Measurements from ENCODE around the gene EPB41L4B.
A peak's percentile ranks its signal among the peaks of the same experiment; 100 is the strongest.
"Not testable (repeated sequence)": the region's sequence is repeated elsewhere in the genome, so short reads cannot be mapped to it uniquely, and the experiment has no call there.

Gene EPB41L4B

DNA sequence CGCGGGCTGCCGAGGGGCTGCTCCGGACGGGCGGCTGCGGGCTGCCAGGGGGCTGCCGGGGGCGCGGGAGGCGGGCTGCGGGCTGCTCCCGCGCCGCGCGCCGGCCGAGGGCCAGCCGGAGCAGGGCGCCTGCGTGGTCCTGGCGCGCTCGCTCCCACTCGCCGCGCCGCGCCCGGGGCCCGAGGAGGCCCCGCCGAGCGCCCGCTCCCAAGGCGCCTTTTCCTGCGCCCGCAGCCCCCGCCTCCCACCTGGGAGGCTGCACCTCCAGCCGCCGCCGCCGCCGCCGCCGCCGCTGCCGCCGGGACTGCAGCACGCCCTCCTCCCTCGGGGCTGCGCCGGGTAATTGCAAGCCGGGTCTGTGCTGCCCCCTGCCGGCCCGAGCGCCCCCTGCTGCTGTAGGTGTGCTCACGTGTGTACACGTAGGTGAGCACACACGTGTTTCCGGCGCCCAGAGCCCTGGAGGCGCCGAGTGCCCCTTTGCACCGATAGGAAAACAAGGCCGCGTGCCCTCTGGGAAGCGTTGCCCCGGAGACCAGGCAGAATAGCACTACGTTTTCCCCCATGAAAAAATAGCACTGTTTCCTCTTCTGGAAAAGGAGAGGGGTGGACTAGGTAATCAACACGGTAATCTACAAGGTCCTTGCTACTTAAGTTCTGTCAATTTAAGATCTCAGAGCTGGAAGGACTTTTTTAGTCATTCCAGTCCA lies at the start of gene EPB41L4B:
Gene EPB41L4B (minus strand): TSS at position 318 of the 707 bp plus-strand sequence. CDS start 613 bp downstream, outside the sequence.
- DNase-seq (ENCODE audit: low read depth) = peak; percentile 58

DNA sequence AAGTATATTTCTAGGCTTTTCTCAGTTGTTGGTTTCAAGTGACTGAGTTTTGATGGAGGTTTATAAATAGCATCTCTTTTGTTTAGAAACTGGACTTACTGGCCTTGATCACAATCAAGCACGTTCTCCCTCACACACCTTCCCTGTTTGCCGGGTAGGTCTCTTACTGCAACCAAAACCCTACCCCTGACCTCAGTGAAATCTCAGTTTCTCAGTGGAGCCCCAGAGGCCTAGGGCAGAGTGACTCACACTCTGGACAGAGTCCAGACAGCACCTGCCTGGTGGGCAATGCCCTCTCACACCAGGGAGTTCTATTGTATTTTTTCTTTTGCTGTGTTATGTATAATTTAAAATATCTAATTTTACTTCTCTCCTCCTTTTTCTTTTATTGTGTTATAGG lies 48.4 kb upstream of the EPB41L4B start:
- no peak for DNase-seq (ENCODE audit: low read depth)

DNA sequence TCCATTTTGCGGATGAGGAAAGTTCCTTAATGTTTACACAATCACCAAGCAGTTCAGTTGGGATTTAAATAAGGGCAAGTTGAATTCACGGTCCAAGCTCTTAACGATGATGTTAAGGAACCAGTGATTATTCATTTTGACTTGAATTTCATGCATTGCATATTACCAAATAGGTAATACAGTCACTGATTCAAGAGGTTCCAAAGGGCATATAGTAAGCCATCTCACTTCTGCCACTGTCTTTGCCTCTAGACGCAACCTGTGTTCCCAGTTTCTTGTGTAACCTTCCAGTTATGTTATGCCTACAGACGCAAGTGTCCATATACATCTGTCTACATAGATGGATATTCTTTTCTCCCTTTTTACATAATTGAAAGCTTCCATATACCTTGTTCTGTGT lies 39.9 kb upstream of the EPB41L4B start:
- DNase-seq (ENCODE audit: low read depth) = no peak

DNA sequence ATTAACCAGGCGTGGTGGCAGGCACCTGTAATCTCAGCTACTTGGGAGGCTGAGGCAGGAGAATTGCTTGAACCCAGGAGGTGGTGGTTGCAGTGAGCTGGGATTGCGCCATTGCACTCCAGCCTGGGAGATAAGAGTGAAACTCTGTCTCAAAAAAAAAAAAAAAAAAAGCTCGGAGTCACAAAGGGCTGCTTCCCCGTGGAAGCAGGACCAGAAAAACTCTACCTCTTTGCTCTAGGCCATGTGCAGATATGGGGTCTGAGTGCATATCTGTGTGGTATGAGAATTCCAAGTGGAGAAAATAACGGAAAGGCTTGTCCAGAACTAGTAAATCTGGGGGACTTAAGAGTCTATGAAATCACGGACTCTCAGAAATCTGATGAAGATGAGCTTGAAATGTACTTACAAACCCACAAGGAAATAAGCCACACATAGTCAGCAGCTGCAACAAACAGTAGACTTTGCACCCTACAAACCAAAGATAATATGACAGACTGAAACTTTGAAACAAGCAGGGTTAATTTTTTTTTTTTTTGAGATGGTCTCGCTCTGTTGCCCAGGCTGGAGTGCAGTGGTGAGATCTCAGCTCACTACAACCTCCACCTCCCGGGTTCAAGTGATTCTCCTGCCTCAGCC lies 38.2 kb upstream of the EPB41L4B start:
- not testable (repeated sequence) for DNase-seq (ENCODE audit: low read depth)

DNA sequence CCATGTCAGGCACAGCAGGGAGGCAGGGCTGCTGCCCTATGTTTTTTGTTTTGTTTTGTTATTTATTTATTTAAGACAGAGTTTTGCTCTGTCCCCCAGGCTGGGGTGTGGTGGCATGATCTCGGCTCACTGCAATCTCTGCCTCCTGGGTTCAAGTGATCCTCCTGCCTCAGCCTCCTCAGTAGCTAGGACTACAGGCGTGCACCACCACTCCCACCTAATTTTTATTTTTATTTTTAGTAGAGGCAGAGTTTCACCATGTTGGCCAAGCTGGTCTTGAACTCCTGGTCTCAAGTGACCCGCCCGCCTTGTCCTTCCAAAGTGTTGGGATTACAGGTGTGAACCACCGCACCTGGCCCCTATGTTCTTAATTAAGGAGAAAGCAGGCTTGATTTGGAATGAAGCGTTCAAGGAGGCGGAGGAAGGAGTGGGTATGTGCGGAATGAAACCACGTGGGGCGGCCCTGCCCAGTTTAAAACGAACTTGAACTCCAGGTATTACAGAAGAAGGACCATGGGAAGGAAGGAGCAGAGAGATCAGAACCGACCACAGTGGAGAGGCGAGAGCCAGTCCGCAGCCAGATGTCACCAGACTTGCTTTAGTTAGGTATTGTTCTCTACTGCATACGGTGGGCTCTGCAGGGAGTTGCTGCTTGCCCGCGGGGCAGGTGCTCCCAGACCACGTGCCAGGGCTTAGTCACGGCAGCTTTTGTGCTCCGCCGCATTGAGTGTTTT lies 34.9 kb upstream of the EPB41L4B start:
- no peak for DNase-seq (ENCODE audit: low read depth)

DNA sequence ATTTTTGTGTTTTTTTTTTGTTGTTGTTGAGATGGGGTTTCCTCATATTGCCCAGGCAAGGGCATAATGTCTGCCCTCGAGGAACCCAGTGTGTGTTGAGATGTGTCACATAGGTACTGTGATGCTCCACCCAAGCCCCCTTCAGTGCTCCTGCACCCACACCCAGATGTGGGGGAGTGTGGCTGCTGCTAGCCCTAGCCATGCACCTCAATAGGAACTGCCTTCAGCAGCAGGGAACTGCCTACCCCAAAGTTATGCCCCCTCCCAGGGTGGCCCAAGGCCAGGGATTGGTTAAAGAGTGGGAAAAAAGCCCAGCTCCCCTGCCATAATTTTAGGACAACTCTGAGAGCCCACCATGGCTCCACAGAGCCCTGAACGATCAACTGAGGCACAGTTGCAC lies 33.3 kb upstream of the EPB41L4B start:
- no peak for DNase-seq (ENCODE audit: low read depth)

DNA sequence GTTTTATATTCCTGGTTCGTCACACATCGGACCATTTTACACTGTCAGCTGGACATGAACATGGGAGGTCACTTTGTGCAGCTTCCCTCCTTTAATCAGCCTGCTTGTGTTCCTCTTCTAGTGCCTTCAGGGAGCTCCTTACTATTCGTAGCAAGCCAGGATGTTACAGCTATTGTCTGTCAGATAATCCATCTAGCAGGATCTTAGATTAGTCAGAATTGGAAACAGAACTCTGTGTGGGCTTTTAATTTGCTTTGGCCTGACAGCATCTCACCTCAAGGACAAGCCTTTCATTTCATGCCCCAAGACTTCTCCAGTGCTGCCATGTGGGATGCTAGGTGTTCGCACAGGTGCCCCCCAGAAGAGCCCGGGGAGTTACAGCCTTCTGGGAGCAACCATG lies 30.2 kb upstream of the EPB41L4B start:
- DNase-seq (ENCODE audit: low read depth) = no peak

DNA sequence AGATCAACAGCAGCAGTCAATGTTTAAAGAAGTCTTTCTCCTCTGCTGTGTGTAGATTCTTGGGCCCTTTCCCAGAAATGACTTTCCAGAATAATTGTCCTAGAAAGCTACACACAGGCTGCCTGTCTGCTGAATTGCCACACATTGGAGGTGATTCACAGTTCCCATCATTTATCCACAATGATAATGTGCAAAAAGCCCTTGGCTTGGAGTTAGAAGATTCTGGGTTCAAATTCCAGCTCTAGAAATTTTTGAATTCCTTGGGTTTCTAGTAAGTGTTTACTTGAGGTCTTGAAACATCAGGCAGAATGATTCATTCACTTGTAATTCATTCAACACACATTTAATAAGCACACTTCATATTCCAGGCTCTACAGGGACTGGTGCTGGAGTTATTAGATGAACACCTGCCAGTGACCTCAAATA lies 28.6 kb upstream of the EPB41L4B start:
- no peak for DNase-seq (ENCODE audit: low read depth)

DNA sequence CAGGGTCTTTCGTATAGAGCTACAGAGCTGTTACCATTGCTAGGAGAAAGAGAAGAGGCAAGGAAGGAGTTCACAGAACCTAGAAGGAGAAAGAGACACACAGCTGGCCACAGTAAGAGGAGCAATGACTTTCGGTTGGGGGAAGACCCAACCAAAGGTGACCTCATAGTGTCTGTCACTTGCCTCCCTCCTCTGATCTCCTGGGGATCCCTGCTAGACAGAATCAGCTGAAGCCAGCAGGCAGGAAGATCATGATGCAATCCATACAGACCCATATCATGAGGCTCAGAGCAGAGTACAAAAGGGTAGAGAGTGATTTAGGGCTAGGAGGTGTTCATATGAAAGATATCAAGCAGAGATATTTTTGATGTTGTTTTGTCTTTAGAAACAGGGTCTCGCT lies 26.0 kb upstream of the EPB41L4B start:
- no peak for DNase-seq (ENCODE audit: low read depth)

DNA sequence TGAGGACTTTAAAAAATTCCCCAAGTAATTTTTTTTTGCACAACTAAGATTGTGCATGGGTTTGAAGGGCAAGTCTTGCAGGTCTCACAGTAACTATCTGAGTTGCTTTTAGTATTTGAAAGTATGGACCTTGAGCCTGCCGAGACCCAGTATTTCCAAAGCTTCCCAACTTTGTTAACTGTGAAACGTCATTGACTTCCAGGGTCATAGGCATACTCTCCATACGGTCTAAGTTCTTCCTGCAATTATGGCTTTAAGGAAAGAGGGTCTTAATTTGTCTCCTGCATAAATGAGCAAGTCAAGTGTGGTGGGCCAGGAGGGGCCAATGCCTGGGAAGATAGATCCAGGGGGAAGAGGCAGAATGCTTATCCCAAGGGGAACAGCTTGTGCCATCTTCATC lies 24.0 kb upstream of the EPB41L4B start:
- DNase-seq (ENCODE audit: low read depth) = no peak

DNA sequence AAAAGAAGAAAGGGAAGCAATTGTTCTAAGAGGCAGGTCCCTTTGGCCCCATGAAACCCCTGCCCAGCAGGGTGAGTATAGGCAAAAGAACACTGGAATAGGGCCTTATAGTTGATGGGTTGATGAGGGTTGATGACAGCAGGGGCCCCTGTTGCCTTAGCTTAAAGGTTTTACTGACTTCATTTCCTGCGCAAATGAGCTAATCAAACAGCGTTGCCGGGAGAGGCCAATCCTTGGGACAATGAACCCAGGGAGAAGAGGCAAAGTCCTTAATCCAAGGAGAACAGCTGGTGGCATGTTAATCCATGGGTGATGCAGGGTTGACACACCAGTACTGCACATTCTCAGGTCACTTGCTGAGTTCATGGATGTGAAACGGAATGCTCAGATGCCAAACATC lies 22.0 kb upstream of the EPB41L4B start:
- DNase-seq (ENCODE audit: low read depth) = no peak

DNA sequence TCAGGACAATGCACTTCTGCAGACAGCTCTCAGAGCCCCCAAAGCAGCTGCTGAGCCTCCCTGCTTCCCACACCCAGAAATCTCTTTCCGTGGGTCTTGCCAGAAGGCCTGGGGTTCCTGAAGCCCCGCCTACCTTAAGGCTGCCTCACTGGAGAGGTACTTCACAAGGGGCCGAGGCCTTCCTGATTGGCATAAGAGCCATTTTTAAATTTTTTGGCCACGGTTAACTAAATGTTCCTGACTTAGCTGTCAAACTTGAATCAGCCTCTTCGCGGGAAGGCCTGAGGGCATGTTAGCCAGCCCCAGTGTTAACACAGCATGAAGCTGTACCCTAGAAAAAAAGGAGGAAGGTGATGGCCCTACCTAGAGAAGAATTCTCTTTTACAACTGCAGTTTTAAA lies 20.7 kb upstream of the EPB41L4B start:
- DNase-seq (ENCODE audit: low read depth) = no peak

DNA sequence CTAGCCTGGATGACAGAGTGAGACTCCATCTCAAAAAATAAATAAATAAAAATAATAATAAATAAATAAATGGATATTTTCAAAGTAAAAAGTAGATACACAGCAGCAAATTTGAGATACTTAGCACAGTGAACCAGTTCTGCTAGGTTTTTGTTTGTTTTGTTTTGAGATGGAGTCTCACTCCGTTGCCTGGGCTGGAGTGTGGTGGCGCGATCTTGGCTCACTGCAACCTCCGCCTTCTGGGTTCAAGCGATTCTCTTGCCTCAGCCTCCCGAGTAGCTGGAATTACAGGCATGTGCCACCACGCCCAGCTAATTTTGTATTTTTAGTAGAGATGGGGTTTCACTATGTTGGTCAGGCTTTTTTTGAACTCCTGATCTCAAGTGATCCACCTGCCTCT lies 20.1 kb upstream of the EPB41L4B start:
- DNase-seq (ENCODE audit: low read depth) = not testable (repeated sequence)

DNA sequence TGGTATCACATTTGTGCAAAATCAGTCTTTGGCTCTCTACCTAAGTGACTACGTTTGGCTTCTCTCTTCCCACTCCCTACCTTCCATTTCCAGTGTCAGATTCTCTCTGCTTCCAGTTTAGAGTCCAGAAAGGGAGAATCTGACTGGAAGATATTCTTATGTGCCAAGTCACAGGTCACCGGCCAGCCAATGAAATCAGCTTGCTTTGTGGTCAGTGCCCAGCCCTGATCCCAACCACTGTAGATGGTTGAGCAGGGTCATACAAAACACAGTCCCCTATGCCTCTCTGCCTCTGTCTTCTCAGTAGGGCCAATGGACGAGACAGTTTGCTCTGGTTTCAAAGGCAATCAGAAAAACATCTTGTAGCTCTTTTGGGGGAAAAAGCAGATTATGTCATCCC lies 15.6 kb upstream of the EPB41L4B start:
- DNase-seq (ENCODE audit: low read depth) = no peak

DNA sequence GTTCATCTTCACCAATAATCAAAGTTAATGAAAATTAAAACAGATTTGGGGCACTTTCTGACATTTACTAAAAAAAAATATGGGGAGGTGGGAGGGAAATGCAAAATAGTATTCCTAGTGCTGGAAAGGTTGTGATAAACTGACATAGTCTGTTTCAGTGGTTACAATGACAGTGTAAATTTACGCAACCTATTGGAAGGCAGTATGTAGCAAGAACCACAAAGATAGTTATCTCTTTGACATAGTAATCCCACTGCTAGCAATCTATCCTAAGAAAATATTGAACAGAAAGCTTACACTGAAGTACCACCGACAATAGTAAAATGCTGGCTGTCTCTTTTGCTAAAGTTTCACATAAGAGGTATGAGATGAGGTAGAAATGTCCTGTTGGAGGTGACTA lies 15.1 kb upstream of the EPB41L4B start:
- DNase-seq (ENCODE audit: low read depth) = no peak

DNA sequence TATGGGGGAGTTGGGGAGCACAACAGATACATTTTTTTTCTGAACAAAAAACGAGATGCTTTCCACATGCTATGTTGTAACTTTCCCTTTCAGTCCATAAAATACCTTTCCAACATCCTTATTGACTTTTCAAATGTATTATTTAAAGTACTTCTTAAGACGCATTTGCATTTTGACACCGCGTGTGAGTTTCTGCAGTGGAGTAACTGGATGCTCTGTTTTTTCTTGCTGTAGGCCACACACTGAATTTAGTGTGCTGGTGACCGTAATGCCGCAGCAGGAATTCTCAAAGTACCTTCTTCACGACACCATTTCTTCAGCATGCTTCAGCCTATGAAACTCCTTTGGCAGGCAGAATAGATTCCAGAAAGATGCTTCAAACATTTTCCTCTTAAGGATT lies 14.3 kb upstream of the EPB41L4B start:
- DNase-seq (ENCODE audit: low read depth) = no peak

DNA sequence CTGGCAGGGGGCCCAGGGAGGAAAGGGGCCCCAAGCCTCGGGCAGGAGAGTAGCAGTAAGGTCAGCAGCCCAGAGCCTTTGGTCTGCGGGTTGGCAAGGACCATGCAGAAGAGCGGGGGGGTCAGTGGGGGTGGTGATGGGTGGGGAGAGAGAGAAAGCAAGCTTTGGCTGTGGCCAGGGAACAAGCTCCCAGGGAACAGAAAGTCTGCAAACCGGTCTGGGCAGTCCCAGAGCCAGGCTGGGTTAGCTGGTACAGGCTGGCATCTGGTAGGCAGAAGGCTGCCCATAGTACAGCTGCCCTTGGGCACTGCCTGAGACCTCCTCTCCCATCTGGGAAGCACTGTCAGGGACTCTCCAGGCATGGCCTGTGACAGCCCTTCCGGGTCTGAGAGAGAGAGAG lies 10.5 kb upstream of the EPB41L4B start:
- no peak for DNase-seq (ENCODE audit: low read depth)

DNA sequence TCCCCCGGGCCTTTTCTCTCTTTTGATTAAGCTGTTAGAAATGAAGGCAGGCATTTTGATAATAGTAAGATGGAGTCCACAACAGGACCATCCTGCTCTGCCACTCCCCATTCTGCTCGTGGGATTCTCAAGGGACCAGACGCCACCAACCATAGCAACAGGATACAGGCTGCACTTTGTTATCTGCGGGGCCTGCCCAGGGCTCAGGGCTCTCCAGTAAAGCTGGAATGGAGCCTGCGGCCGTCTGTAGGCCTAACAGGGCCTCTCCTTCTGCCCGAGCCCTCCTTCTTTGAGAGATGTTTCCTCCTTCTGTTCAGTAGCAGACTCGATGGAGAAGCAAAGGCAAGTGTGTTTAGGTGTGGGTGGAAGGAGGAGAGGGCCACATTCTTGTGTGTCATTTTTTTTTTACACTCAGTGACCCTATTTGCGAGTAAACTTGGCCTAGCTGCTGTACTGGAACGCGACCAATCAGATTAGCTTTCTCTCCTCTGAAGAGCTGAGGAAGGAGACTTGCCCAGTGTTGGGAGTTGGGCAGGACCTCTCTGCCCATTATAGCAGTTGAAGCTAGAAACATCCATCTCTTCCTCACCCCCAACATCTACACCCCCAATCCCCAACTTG lies 8.9 kb upstream of the EPB41L4B start:
- no peak for DNase-seq (ENCODE audit: low read depth)

DNA sequence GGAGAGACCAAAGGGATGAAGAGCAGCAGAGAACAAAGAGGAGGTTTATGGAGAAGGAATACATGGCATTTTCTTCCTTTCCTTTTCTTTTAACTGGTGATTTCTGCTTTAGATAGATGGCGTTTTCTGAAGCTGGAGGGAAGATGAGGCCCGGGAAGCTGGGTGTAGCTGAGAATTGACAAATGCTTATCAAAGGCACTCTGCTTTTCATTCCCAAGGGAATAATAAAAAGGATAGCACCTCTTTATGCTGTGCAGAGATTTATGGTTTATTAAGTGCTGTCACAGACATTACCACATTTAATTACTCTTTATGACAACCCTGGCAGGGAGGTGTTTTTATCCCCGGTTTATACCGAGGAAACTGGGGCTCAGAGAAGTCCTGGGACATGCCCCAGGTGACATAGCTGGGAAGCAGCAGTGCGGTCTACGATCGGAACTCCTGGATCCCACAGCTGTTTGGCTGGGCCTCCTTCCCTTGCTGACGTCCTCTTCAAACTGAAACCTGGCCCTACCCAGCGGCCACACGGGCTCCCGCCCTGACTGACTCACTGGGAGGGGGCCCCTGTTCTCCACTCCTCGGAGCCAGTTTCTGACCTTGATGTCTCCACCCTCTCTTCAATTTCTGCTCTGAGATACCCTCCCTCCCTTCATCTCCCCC lies 8.2 kb upstream of the EPB41L4B start:
- no peak for DNase-seq (ENCODE audit: low read depth)

DNA sequence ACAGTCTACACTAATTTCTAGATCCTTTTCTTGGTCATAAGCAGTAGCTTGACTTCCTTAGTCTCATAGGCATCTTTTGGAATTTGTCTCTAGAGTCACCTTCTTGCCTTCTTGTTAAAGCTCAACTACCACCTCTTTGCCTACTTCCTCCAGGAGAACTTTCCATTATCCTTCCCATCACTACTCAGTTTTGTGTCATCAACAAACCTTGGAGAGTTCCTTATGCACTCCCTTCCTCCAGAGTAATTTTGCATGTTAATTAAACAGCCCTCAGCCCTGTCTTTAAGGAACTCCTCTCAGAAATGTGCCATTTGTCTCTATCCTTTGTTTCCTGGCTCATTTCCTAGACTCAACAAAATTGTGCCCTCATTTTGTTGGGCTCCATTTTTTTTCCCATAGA lies 4.2 kb upstream of the EPB41L4B start:
- no peak for DNase-seq (ENCODE audit: low read depth)

DNA sequence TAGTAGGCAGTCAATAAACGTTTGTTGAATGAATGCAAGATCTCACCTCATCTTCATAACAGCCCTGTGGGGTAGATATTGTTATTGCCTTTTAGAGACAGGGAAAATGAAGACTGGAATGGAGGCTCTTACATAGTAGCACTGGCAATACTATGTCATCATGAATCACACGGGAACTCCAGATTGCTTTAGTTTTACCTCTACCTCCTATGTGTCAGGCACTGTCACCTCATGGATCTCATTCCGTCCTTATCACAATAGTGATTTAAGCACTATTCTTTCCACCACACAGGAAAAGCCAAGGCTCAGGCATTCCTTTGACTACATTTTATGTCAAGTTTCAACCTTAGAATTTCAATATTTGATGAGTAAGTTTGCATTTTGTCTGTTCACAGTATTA lies 2.9 kb upstream of the EPB41L4B start:
- no peak for DNase-seq (ENCODE audit: low read depth)

DNA sequence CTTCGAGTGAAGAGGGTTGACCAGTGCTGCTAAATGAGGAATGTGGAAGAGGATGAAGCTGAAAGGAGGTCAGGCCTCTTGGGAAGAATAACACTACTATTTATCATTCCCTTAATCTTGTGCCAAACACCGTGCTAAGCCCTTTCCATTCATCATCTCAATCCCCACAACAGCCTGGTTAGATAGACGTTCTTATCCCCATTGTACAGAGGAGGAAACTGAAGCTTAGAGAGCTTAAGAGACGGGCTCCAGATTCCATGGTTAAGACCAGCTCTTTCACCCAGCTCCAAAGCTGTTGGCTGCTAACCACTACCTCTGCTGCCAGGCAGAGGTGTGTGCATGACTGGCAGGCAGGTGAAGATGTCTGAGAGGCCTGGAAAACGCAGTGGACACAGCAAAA lies 868 bp upstream of the EPB41L4B start:
- no peak for DNase-seq (ENCODE audit: low read depth)

Data from T-helper 22 cell (primary cell).